Subcutaneous abdominal adipose tissue (tissue), 5 donors: ENCODE data around the gene SERPINB6.
A peak's percentile ranks its signal among the peaks of the same experiment; 100 is the strongest.

Experiments
- H3K27ac ChIP-seq: one replicate; pipeline ENCODE4 v1.7.0; 2013; ENCODE audit warnings: low read depth, mild to moderate bottlenecking, inconsistent platforms, low read length, moderate library complexity
- H3K27me3 ChIP-seq, 5 donors: one replicate each; pipeline ENCODE4 v1.7.0; 2013; ENCODE audit warnings: low read length in 5 of 5, inconsistent platforms in 1 of 5; ENCODE audit not compliant: control insufficient read depth in 5 of 5, insufficient read depth in 4 of 5
- H3K36me3 ChIP-seq, 5 donors: one replicate each; pipeline ENCODE4 v1.7.0; 2013; ENCODE audit warnings: low read length in 5 of 5; ENCODE audit not compliant: control insufficient read depth in 5 of 5, insufficient read depth in 5 of 5
- H3K4me1 ChIP-seq, 5 donors: one replicate each; pipeline ENCODE4 v1.7.0; 2013; ENCODE audit warnings: low read length in 5 of 5, mild to moderate bottlenecking in 3 of 5, moderate library complexity in 1 of 5; ENCODE audit not compliant: control insufficient read depth in 5 of 5, insufficient read depth in 5 of 5
- H3K4me3 ChIP-seq, 5 donors: one replicate each; pipeline ENCODE4 v1.7.0; 2013; ENCODE audit warnings: low read length in 5 of 5, low read depth in 1 of 5
- H3K9ac ChIP-seq, 5 donors: one replicate each; pipeline ENCODE4 v1.7.0; 2013; ENCODE audit warnings: low read length in 5 of 5, mild to moderate bottlenecking in 4 of 5, moderate library complexity in 3 of 5
- H3K9me3 ChIP-seq, 5 donors: one replicate each; pipeline ENCODE4 v1.7.0; 2013; ENCODE audit warnings: low read length in 5 of 5; ENCODE audit not compliant: control insufficient read depth in 5 of 5
- donor health status: healthy.
- donor health status: healthy.
- donor health status: healthy.
- donor health status: healthy.
- donor health status: healthy.

SERPINB6 gene

GRCh38 chr6:2989332-2990247, 18.2 kb upstream of the SERPINB6 start:
- H3K36me3 ChIP-seq, result peaks cover 0 to 3% (median 0%) of the 10 kb centered on the region in 5 donors

GRCh38 chr6:2988426-2989331, 17.3 kb upstream of the SERPINB6 start:
- H3K27ac ChIP-seq, result peak overlapping the region; percentile 98
- H3K4me3 ChIP-seq, result peak overlapping the region; percentile 81 to 96 (median 88)
- peaks cover 11 to 39% (median 29%) of the 10 kb centered on the region in 5 donors for H3K4me1 ChIP-seq
- peak overlapping the region; percentile 66 to 96 (median 76) for H3K9ac ChIP-seq
- no peaks in the 10 kb centered on the region for H3K27me3 ChIP-seq
- no peaks in the 10 kb centered on the region for H3K36me3 ChIP-seq
- no peaks in the 10 kb centered on the region for H3K9me3 ChIP-seq

More at GRCh38 chr6:2989332-2990247, 18.2 kb upstream of the SERPINB6 start:
- no peaks in the 10 kb centered on the region for H3K9me3 ChIP-seq
- peak overlapping the region; percentile 81 to 96 (median 88) for H3K4me3 ChIP-seq
- peak overlapping the region; percentile 75 to 96 (median 89) for H3K9ac ChIP-seq
- H3K27ac ChIP-seq, result peak overlapping the region; percentile 98
- H3K4me1 ChIP-seq, result peaks cover 11 to 39% (median 29%) of the 10 kb centered on the region in 5 donors
- H3K27me3 ChIP-seq, result no peaks in the 10 kb centered on the region

- H3K9ac ChIP-seq, result peak overlapping the region in 4 of 5 donors; percentile 31 to 96 (median 82)
- no peaks in the 10 kb centered on the region for H3K27me3 ChIP-seq
- H3K36me3 ChIP-seq, result no peaks in the 10 kb centered on the region
- peaks cover 11 to 39% (median 29%) of the 10 kb centered on the region in 5 donors for H3K4me1 ChIP-seq
- H3K27ac ChIP-seq, result peak overlapping the region; percentile 98
- H3K9me3 ChIP-seq, result no peaks in the 10 kb centered on the region
- H3K4me3 ChIP-seq, result peak overlapping the region; percentile 81 to 96 (median 83)
Measured at GRCh38 chr6:2988094-2988425, 16.7 kb upstream of the SERPINB6 start.

- Histone ChIP-seq H3K4me1 (peaks cover 11 to 49% (median 41%) of the 10 kb centered on the region in 5 donors), H3K9me3 (no peaks in the 10 kb centered on the region), H3K4me3 (no peak overlapping the region), H3K9ac (no peak overlapping the region), H3K36me3 (no peaks in the 10 kb centered on the region), H3K27me3 (no peaks in the 10 kb centered on the region), H3K27ac (peak overlapping the region; percentile 98)
Measured at GRCh38 chr6:2986722-2987221, 15.4 kb upstream of the SERPINB6 start.

- Histone ChIP-seq H3K4me3 (no peak overlapping the region), H3K36me3 (no peaks in the 10 kb centered on the region), H3K9me3 (no peaks in the 10 kb centered on the region), H3K27ac (no peak overlapping the region), H3K9ac (no peak overlapping the region), H3K4me1 (peaks cover 13 to 50% (median 43%) of the 10 kb centered on the region in 5 donors), H3K27me3 (peaks cover 0 to 3% (median 0%) of the 10 kb centered on the region in 5 donors)
Measured at GRCh38 chr6:2984738-2985406, 13.5 kb upstream of the SERPINB6 start.

- no peak overlapping the region for H3K4me3 ChIP-seq
- H3K4me1 ChIP-seq, result peaks cover 4 to 41% (median 32%) of the 10 kb centered on the region in 5 donors
- H3K9ac ChIP-seq, result no peak overlapping the region
- H3K27ac ChIP-seq, result peak overlapping the region; percentile 68
- no peaks in the 10 kb centered on the region for H3K36me3 ChIP-seq
- H3K9me3 ChIP-seq, result no peaks in the 10 kb centered on the region
- peaks cover 0 to 3% (median 0%) of the 10 kb centered on the region in 5 donors for H3K27me3 ChIP-seq
Measured at GRCh38 chr6:2982426-2983117, 11.2 kb upstream of the SERPINB6 start.

GRCh38 chr6:2980465-2980855, 9.1 kb upstream of the SERPINB6 start:
- peaks cover 4 to 35% (median 22%) of the 10 kb centered on the region in 5 donors for H3K4me1 ChIP-seq
- no peaks in the 10 kb centered on the region for H3K9me3 ChIP-seq
- H3K27me3 ChIP-seq, result peaks cover 0 to 3% (median 0%) of the 10 kb centered on the region in 5 donors
- no peaks in the 10 kb centered on the region for H3K36me3 ChIP-seq
- no peak overlapping the region for H3K9ac ChIP-seq
- no peak overlapping the region for H3K27ac ChIP-seq
- no peak overlapping the region for H3K4me3 ChIP-seq

GRCh38 chr6:2979819-2980464, 8.6 kb upstream of the SERPINB6 start:
- Histone ChIP-seq H3K9me3 (no peaks in the 10 kb centered on the region), H3K9ac (no peak overlapping the region), H3K27me3 (peaks cover 0 to 3% (median 0%) of the 10 kb centered on the region in 5 donors), H3K36me3 (no peaks in the 10 kb centered on the region), H3K4me1 (peaks cover 4 to 35% (median 22%) of the 10 kb centered on the region in 5 donors), H3K27ac (no peak overlapping the region), H3K4me3 (no peak overlapping the region)
